ENCODE results near the gene ANTXR1.

- TF ChIP-seq CTCF (IDR thresholded peaks at IDR 0.05): no peak
- TF ChIP-seq POLR2A (IDR thresholded peaks at IDR 0.05): no peak
Measured at GRCh38 chr2:69297216-69297615, 284.2 kb downstream of the ANTXR1 start.
